ENCODE results near the gene ANTXR1. TPM values are rescaled to one million over a fixed set of nuclear protein-coding genes. Genes with fewer than 3 reads are reported as not detected.

The ANTXR1 gene
- total and polyA plus RNA-seq, 2 experiments from 2014 or later: 29.1 to 34.7 TPM

GRCh38 chr2:69017835-69018234 is 4.9 kb downstream of the ANTXR1 start:
- peaks cover 6% of the 10 kb centered on the region for H3K4me1 ChIP-seq (ENCODE audit: insufficient read depth)
- DNase-seq (ENCODE audit: low spot score): no peak
- H3K4me3 ChIP-seq: no peak overlapping the region
- H4K20me1 ChIP-seq (ENCODE audit: insufficient read depth, poor library complexity, severe bottlenecking): peaks cover 29% of the 10 kb centered on the region
- TF ChIP-seq EZH2 (IDR thresholded peaks at IDR 0.05; ENCODE audit: borderline replicate concordance): no peak
- no peak for TF ChIP-seq EZH2phosphoT487 (IDR thresholded peaks at IDR 0.05; ENCODE audit: low read depth, severe bottlenecking, unreplicated experiment)
- TF ChIP-seq, protein P1, sequence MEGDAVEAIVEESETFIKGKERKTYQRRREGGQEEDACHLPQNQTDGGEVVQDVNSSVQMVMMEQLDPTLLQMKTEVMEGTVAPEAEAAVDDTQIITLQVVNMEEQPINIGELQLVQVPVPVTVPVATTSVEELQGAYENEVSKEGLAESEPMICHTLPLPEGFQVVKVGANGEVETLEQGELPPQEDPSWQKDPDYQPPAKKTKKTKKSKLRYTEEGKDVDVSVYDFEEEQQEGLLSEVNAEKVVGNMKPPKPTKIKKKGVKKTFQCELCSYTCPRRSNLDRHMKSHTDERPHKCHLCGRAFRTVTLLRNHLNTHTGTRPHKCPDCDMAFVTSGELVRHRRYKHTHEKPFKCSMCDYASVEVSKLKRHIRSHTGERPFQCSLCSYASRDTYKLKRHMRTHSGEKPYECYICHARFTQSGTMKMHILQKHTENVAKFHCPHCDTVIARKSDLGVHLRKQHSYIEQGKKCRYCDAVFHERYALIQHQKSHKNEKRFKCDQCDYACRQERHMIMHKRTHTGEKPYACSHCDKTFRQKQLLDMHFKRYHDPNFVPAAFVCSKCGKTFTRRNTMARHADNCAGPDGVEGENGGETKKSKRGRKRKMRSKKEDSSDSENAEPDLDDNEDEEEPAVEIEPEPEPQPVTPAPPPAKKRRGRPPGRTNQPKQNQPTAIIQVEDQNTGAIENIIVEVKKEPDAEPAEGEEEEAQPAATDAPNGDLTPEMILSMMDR (IDR thresholded peaks at IDR 0.05; ENCODE audit: poor library complexity): no peak
- peaks cover 11% of the 10 kb centered on the region for H3K27me3 ChIP-seq
- no peak overlapping the region for H3K27ac ChIP-seq
- H3K9me3 ChIP-seq (ENCODE audit: low read depth): no peaks in the 10 kb centered on the region
- H3K79me2 ChIP-seq: peaks cover 84% of the 10 kb centered on the region
- no peak overlapping the region for H2AFZ ChIP-seq
- 65% methylated on average over 3 of the region's 3 CpGs for WGBS (ENCODE audit: low lambda C conversion rate, missing lambda C conversion rate)
- no peaks in the 10 kb centered on the region for H3K36me3 ChIP-seq (replicated peaks; ENCODE audit: insufficient read depth, low read depth)
- peak overlapping the region; percentile 82 for H3K4me2 ChIP-seq
- H3K9me2 ChIP-seq (replicated peaks; ENCODE audit: insufficient read depth): no peaks in the 10 kb centered on the region

- Histone ChIP-seq H3K9me3 (ENCODE audit: low read depth) (no peaks in the 10 kb centered on the region), H4K20me1 (ENCODE audit: insufficient read depth, poor library complexity, severe bottlenecking) (peaks cover 32% of the 10 kb centered on the region), H3K4me1 (ENCODE audit: insufficient read depth) (peaks cover 6% of the 10 kb centered on the region), H3K79me2 (peaks cover 92% of the 10 kb centered on the region), H2AFZ (no peak overlapping the region), H3K27ac (no peak overlapping the region), H3K9me2 (replicated peaks; ENCODE audit: insufficient read depth) (no peaks in the 10 kb centered on the region), H3K4me3 (no peak overlapping the region), H3K4me2 (no peak overlapping the region), H3K27me3 (peaks cover 11% of the 10 kb centered on the region), H3K36me3 (replicated peaks; ENCODE audit: insufficient read depth, low read depth) (no peaks in the 10 kb centered on the region)
- no peak for TF ChIP-seq EZH2phosphoT487 (IDR thresholded peaks at IDR 0.05; ENCODE audit: low read depth, severe bottlenecking, unreplicated experiment)
- TF ChIP-seq, protein P1 (IDR thresholded peaks at IDR 0.05; ENCODE audit: poor library complexity): no peak
- TF ChIP-seq EZH2 (IDR thresholded peaks at IDR 0.05; ENCODE audit: borderline replicate concordance): no peak
- DNase-seq (ENCODE audit: low spot score): no peak
- WGBS (ENCODE audit: low lambda C conversion rate, missing lambda C conversion rate): 70% methylated on average over 4 of the region's 4 CpGs
These were observed 5.7 kb downstream of the ANTXR1 start for GRCh38 chr2:69018678-69019095.

DNA sequence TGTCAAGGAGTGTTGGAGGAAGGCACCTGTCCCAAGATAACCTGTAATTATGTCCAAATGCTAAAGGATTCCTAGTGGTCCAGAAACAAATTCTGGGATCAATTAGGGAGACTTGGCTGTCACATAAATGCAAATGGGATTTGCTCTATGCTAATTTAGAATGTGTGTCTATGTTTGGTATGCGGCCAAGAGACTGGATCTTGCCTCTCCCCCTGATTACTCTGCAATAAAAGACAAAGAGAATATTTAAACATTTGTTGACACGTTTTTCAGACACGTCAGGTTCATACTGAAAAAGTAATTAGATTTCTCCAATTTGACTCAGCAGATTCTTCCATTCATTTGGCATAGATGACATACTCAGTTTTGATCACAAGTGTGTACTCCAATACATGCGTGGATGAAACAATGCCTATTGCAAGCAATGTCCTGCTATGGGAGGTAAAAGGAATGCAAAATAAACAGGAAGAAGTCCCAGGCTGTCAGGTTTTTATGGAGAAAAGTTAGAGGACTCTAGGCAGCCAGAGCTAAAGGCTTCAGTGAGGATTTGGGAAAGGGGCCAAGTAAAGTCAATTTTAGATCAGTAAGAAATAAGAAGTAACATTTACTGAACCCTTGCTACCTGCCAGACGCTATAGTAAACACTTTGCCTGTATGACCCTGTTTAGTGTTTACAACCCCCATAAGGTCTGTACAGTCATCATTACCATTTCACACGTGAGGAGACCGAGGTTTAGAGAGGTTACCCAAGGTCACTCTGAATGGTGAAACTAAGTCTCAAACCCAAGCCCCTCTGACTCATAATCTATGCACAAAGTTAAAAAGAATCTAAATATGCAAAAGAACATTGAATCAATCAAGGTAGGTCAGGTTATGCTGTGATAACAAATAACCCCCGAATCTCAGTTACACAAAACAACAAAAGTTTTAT is 7.8 kb downstream of the ANTXR1 start:
- TF ChIP-seq, protein P1 (IDR thresholded peaks at IDR 0.05; ENCODE audit: poor library complexity): no peak
- TF ChIP-seq EZH2phosphoT487 (IDR thresholded peaks at IDR 0.05; ENCODE audit: low read depth, severe bottlenecking, unreplicated experiment) (no peak), EZH2 (IDR thresholded peaks at IDR 0.05; ENCODE audit: borderline replicate concordance) (no peak)
- H3K27ac ChIP-seq: no peak overlapping the region

More for the DNA sequence above, 7.8 kb downstream of the ANTXR1 start:
- no peak for DNase-seq (ENCODE audit: low spot score)
- H3K36me3 ChIP-seq (replicated peaks; ENCODE audit: insufficient read depth, low read depth): no peaks in the 10 kb centered on the region
- 74% methylated on average over 8 of the region's 8 CpGs for WGBS (ENCODE audit: low lambda C conversion rate, missing lambda C conversion rate)
- no peak overlapping the region for H3K4me2 ChIP-seq
- H3K4me1 ChIP-seq (ENCODE audit: insufficient read depth): peaks cover 6% of the 10 kb centered on the region
- H4K20me1 ChIP-seq (ENCODE audit: insufficient read depth, poor library complexity, severe bottlenecking): peaks cover 34% of the 10 kb centered on the region
- H3K9me2 ChIP-seq (replicated peaks; ENCODE audit: insufficient read depth): no peaks in the 10 kb centered on the region
- H3K4me3 ChIP-seq: no peak overlapping the region
- no peaks in the 10 kb centered on the region for H3K27me3 ChIP-seq
- H3K79me2 ChIP-seq: peaks cover 82% of the 10 kb centered on the region
- H2AFZ ChIP-seq: no peak overlapping the region
- H3K9me3 ChIP-seq (ENCODE audit: low read depth): no peaks in the 10 kb centered on the region

All from hepatocyte (in vitro differentiated cells).